GM06990 (cell line): ENCODE measurements around the gene P3H2.

Source experiments
- DNase-seq: peaks from one replicate; pipeline ENCODE4 v3.0.0-alpha.2; 2011; ENCODE audit not compliant: insufficient read length; ENCODE audit errors: extremely low read depth
- H3K27me3 ChIP-seq: replicated peaks from 2 replicates; pipeline ENCODE4 v1.6.0; 2011; ENCODE audit warnings: low read length; ENCODE audit not compliant: control insufficient read depth, insufficient read depth
- H3K36me3 ChIP-seq: 2 replicates; pipeline ENCODE4 v1.5.1; 2011; ENCODE audit warnings: low read length; ENCODE audit not compliant: control insufficient read depth, insufficient read depth
- H3K4me3 ChIP-seq: replicated peaks from 2 replicates; pipeline ENCODE4 v1.5.1; 2011; ENCODE audit warnings: low read depth, mild to moderate bottlenecking, control low read depth, low read length
- CTCF ChIP-seq: IDR thresholded peaks from 2 replicates; pipeline ENCODE4 v1.5.1; 2011; ENCODE audit warnings: low read length, control low read depth, mild to moderate bottlenecking, inconsistent platforms; ENCODE audit not compliant: insufficient read depth, poor library complexity, severe bottlenecking

The P3H2 gene

GRCh38 chr3:190004656-190005055 is 116.0 kb downstream of the P3H2 start:
- no peak overlapping the region for H3K4me3 ChIP-seq
- no peaks in the 10 kb centered on the region for H3K27me3 ChIP-seq
- no peaks in the 10 kb centered on the region for H3K36me3 ChIP-seq
- no peak for TF ChIP-seq CTCF
- no peak for DNase-seq

- no peaks in the 10 kb centered on the region for H3K27me3 ChIP-seq
- TF ChIP-seq CTCF, result no peak
- no peak for DNase-seq
- H3K36me3 ChIP-seq, result no peaks in the 10 kb centered on the region
- H3K4me3 ChIP-seq, result no peak overlapping the region
Measured at GRCh38 chr3:190003681-190004123, 117.0 kb downstream of the P3H2 start.

- DNase-seq, result no peak
- TF ChIP-seq CTCF, result no peak
- no peaks in the 10 kb centered on the region for H3K27me3 ChIP-seq
- no peaks in the 10 kb centered on the region for H3K36me3 ChIP-seq
- no peak overlapping the region for H3K4me3 ChIP-seq
Measured at GRCh38 chr3:190003068-190003467, 117.6 kb downstream of the P3H2 start.

GRCh38 chr3:190001426-190001825 is 119.3 kb downstream of the P3H2 start:
- Histone ChIP-seq H3K27me3 (no peaks in the 10 kb centered on the region), H3K4me3 (no peak overlapping the region; the same call in 1 of the 2 replicates), H3K36me3 (no peaks in the 10 kb centered on the region)
- TF ChIP-seq CTCF, result no peak
- DNase-seq, result no peak

- peak overlapping the region; percentile 35 for H3K4me3 ChIP-seq
- TF ChIP-seq CTCF, result no peak
- H3K27me3 ChIP-seq, result no peaks in the 10 kb centered on the region
- no peaks in the 10 kb centered on the region for H3K36me3 ChIP-seq
- DNase-seq, result no peak
Measured at GRCh38 chr3:190000861-190001196, 119.9 kb downstream of the P3H2 start.

- no peak for TF ChIP-seq CTCF
- DNase-seq, result no peak
- Histone ChIP-seq H3K36me3 (no peaks in the 10 kb centered on the region), H3K4me3 (no peak overlapping the region), H3K27me3 (no peaks in the 10 kb centered on the region)
Measured at GRCh38 chr3:190000187-190000860, 120.4 kb downstream of the P3H2 start.
